ENCODE measurements around the gene PPP1R16B.

PPP1R16B gene

DNA sequence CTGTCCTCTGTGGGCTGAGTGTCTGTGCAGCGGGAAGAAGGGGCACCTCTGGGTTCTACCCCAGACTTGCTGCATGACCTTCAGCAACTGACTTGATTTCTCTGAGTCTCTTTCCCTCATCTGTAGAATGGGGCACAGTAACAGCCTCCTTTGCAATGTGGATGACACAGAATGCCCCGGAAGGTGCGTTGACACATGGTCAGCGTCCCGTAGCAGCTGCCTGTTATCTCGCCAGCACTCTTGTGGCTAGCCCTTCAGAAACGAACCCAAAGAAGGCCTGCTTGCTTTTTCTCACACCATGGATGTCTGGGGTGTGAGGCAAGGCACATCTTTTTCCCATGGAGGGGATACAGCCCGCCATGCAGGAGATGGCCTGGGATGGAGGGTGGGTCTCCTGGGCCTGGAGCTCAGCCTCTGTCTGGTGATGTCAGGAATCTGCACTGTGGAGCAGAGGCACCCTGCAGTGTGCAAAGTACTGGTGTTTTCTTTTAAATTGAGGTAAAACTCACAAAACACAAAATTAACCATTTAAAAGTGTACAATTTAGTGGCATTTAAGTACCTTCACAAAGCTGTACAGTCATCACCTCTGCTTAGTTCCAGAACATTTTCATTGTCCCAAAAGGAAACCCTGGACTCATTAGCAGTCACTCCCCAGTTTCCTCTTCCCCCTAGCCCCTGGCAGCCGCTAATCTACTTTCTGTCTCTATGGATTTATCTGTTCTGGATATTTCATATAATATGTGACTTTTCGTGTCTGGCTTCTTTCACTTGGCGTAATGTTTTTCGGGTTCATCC, 61.0 kb downstream of the PPP1R16B start:
- H3K27me3 ChIP-seq (ENCODE audit: control insufficient read depth, low read length): no peaks in the 10 kb centered on the region
- H3F3A ChIP-seq (ENCODE audit: control insufficient read depth, insufficient read depth): peaks cover 43% of the 10 kb centered on the region
- peak overlapping the region; percentile 48 for H3K27ac ChIP-seq (ENCODE audit: low read depth, low read length)
- no peaks in the 10 kb centered on the region for H4K20me1 ChIP-seq (ENCODE audit: control insufficient read depth, insufficient read depth, low read depth, low read length)
- H3K9me3 ChIP-seq (ENCODE audit: control insufficient read depth, insufficient read depth, low read length): no peaks in the 10 kb centered on the region
- H3K4me3 ChIP-seq (ENCODE audit: low read length): peak overlapping the region; percentile 23; the same call in 1 of the 2 replicates
- H3K4me1 ChIP-seq (ENCODE audit: control insufficient read depth, low read length): peaks cover 95% of the 10 kb centered on the region
- H3K9me2 ChIP-seq (replicated peaks; ENCODE audit: control insufficient read depth, low read length): no peaks in the 10 kb centered on the region
- H3K79me2 ChIP-seq (ENCODE audit: control insufficient read depth, low read length): peaks cover 86% of the 10 kb centered on the region
- H3K4me2 ChIP-seq (ENCODE audit: low read length): peak overlapping the region; percentile 35
- peaks cover 16% of the 10 kb centered on the region for H3K36me3 ChIP-seq (ENCODE audit: control insufficient read depth, low read length)
- no peak for TF ChIP-seq EZH2phosphoT487 (IDR thresholded peaks at IDR 0.05; ENCODE audit: borderline replicate concordance, low read length)
- TF ChIP-seq, protein P1, sequence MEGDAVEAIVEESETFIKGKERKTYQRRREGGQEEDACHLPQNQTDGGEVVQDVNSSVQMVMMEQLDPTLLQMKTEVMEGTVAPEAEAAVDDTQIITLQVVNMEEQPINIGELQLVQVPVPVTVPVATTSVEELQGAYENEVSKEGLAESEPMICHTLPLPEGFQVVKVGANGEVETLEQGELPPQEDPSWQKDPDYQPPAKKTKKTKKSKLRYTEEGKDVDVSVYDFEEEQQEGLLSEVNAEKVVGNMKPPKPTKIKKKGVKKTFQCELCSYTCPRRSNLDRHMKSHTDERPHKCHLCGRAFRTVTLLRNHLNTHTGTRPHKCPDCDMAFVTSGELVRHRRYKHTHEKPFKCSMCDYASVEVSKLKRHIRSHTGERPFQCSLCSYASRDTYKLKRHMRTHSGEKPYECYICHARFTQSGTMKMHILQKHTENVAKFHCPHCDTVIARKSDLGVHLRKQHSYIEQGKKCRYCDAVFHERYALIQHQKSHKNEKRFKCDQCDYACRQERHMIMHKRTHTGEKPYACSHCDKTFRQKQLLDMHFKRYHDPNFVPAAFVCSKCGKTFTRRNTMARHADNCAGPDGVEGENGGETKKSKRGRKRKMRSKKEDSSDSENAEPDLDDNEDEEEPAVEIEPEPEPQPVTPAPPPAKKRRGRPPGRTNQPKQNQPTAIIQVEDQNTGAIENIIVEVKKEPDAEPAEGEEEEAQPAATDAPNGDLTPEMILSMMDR (IDR thresholded peaks at IDR 0.05; ENCODE audit: low read depth, low read length, poor library complexity, severe bottlenecking): no peak

DNA sequence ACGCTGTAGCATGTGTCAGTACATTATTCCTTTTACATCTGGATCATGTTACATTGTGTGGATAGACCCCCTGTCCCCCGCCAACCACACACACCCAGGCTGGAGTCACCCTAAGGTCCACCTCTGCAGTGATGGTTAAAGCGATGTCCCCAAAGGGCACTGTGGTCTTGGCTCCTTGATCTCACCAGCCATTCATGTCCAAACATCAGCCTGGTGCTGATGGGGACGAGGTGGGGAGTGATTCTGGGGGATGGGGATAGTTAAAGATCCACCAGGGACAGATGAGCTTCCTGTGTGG, 61.5 kb downstream of the PPP1R16B start:
- Histone ChIP-seq H3K27me3 (ENCODE audit: control insufficient read depth, low read length) (no peaks in the 10 kb centered on the region), H3K9me3 (ENCODE audit: control insufficient read depth, insufficient read depth, low read length) (no peaks in the 10 kb centered on the region), H3F3A (ENCODE audit: control insufficient read depth, insufficient read depth) (peaks cover 44% of the 10 kb centered on the region), H4K20me1 (ENCODE audit: control insufficient read depth, insufficient read depth, low read depth, low read length) (no peaks in the 10 kb centered on the region), H3K4me1 (ENCODE audit: control insufficient read depth, low read length) (peaks cover 95% of the 10 kb centered on the region), H3K27ac (ENCODE audit: low read depth, low read length) (peak overlapping the region; percentile 48), H3K9me2 (replicated peaks; ENCODE audit: control insufficient read depth, low read length) (no peaks in the 10 kb centered on the region), H3K36me3 (ENCODE audit: control insufficient read depth, low read length) (peaks cover 16% of the 10 kb centered on the region), H3K4me2 (ENCODE audit: low read length) (peak overlapping the region; percentile 35), H3K79me2 (ENCODE audit: control insufficient read depth, low read length) (peaks cover 84% of the 10 kb centered on the region), H3K4me3 (ENCODE audit: low read length) (no peak overlapping the region)
- no peak for TF ChIP-seq EZH2phosphoT487 (IDR thresholded peaks at IDR 0.05; ENCODE audit: borderline replicate concordance, low read length)
- TF ChIP-seq, protein P1 (IDR thresholded peaks at IDR 0.05; ENCODE audit: low read depth, low read length, poor library complexity, severe bottlenecking): no peak

DNA sequence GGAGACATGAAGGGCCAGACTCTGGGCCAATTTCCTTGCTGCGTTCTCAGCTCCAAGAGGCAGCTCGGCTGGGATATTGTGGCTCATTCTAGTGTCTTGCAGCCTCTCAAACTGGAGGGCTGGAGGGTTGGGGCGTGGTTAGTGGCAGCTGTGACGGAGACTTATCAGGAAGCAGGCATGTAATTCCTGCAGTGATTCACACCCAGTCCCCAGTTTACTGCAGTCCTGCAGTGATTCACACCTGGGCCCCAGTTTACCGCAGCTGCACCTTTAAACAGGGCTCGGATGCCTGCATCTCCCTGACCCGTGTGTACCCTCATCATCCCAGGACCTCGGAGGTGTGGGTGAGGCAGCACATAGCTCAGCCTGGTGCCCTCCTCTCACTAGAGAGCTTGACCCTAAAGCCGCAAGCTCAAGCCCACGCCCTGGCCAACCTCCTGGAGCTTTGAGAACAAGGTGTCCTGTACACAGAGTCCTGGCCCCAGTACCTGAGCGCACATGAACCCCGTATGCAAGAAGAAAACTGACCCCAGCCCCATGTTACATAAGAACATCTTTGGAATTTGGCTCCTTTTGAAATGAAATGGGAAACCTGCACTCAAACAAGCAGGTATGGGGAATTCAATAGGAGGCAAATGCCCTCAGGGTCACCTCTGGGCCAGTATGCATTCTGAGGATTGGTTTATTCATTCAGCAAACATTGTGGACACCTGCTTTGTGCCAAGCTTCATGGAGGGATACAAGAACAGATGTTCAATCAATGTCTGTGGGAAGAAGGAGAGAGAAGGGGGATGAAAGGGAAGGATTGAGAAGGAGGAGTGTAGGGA, 65.4 kb downstream of the PPP1R16B start:
- Histone ChIP-seq H3K27me3 (ENCODE audit: control insufficient read depth, low read length) (no peaks in the 10 kb centered on the region), H3F3A (ENCODE audit: control insufficient read depth, insufficient read depth) (peaks cover 56% of the 10 kb centered on the region), H3K27ac (ENCODE audit: low read depth, low read length) (peak overlapping the region; percentile 98), H3K79me2 (ENCODE audit: control insufficient read depth, low read length) (peaks cover 68% of the 10 kb centered on the region), H3K4me1 (ENCODE audit: control insufficient read depth, low read length) (peaks cover 93% of the 10 kb centered on the region), H3K36me3 (ENCODE audit: control insufficient read depth, low read length) (peaks cover 22% of the 10 kb centered on the region), H3K9me2 (replicated peaks; ENCODE audit: control insufficient read depth, low read length) (no peaks in the 10 kb centered on the region), H3K4me3 (ENCODE audit: low read length) (peak overlapping the region; percentile 60), H3K9me3 (ENCODE audit: control insufficient read depth, insufficient read depth, low read length) (no peaks in the 10 kb centered on the region), H3K4me2 (ENCODE audit: low read length) (peak overlapping the region; percentile 84), H4K20me1 (ENCODE audit: control insufficient read depth, insufficient read depth, low read depth, low read length) (no peaks in the 10 kb centered on the region)
- TF ChIP-seq, protein P1 (IDR thresholded peaks at IDR 0.05; ENCODE audit: low read depth, low read length, poor library complexity, severe bottlenecking): no peak
- TF ChIP-seq EZH2phosphoT487 (IDR thresholded peaks at IDR 0.05; ENCODE audit: borderline replicate concordance, low read length): no peak
